Kidney epithelial cell (primary cell): ENCODE data around the gene ZNF407. TPM values are rescaled to one million over a fixed set of nuclear protein-coding genes. Genes with fewer than 3 reads are reported as not detected.

Experiments used
- DNase-seq: peaks from one replicate; pipeline ENCODE4 v3.0.0-alpha.2; 2010; ENCODE audit warnings: low read depth
- H3K27me3 ChIP-seq: 2 replicates; pipeline ENCODE4 v1.6.0; 2011; ENCODE audit warnings: low read length; ENCODE audit not compliant: control insufficient read depth, insufficient read depth
- H3K36me3 ChIP-seq: 2 replicates; pipeline ENCODE4 v1.5.1; 2011; ENCODE audit warnings: low read length; ENCODE audit not compliant: control insufficient read depth, insufficient read depth
- H3K4me3 ChIP-seq: 2 replicates; pipeline ENCODE4 v1.5.1; 2011; ENCODE audit warnings: low read depth, mild to moderate bottlenecking, control low read depth, low read length
- total RNA-seq: library from RNA; depleted of rRNA; stranded (reverse); fragments of >200 nt; gene quantifications from 2 replicates; pipeline ENCODE4 v1.2.3, GENCODE V29; 2015
- TF ChIP-seq, protein P1 (sequence below): IDR thresholded peaks from 2 replicates; pipeline ENCODE4 v1.5.1; 2011; ENCODE audit warnings: mild to moderate bottlenecking, moderate library complexity, low read length, control low read depth, inconsistent platforms; ENCODE audit not compliant: insufficient read depth, poor library complexity, severe bottlenecking

ZNF407 gene
- total RNA-seq, 1 donor from 2014 or later: 8.2 TPM

DNA sequence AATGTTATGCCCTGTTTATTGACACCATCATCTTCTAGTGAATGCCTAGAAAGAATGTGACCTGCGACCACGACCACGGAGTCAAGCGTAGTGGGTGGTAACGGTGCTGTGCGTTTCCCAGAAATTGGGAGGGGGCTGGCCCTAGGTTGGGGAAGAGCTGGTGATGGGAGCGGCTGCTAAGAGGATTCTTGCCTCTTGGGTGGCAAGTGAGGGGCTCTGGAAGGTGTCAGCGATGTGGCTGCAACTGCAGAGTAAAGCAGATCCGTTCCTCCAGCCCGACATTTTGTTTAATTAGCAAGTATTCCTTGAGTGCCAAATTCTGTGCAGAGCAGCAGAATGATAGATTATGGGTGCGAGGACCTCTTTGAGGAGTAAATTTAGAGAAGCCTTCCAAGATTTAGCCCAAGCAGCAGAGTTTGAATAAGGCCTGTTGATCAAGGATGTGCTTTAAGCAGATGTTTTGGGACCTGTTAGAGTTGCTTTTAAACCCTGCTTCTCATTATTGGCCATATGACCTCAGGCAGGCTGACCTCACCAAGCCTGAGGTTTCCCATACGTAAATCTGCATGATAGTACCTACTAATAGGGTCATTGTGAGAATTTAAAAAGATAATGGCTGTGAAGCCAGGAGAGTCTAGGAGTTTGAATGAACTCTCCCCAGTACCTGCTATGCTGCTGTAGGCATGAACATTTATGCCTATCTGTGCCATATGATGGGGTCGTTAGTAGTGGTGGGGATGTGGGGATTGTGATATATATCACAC, 323.6 kb downstream of the ZNF407 start:
- Histone ChIP-seq H3K4me3 (no peak overlapping the region), H3K36me3 (no peaks in the 10 kb centered on the region), H3K27me3 (no peaks in the 10 kb centered on the region)
- DNase-seq: no peak
- TF ChIP-seq, protein P1, sequence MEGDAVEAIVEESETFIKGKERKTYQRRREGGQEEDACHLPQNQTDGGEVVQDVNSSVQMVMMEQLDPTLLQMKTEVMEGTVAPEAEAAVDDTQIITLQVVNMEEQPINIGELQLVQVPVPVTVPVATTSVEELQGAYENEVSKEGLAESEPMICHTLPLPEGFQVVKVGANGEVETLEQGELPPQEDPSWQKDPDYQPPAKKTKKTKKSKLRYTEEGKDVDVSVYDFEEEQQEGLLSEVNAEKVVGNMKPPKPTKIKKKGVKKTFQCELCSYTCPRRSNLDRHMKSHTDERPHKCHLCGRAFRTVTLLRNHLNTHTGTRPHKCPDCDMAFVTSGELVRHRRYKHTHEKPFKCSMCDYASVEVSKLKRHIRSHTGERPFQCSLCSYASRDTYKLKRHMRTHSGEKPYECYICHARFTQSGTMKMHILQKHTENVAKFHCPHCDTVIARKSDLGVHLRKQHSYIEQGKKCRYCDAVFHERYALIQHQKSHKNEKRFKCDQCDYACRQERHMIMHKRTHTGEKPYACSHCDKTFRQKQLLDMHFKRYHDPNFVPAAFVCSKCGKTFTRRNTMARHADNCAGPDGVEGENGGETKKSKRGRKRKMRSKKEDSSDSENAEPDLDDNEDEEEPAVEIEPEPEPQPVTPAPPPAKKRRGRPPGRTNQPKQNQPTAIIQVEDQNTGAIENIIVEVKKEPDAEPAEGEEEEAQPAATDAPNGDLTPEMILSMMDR: no peak

DNA sequence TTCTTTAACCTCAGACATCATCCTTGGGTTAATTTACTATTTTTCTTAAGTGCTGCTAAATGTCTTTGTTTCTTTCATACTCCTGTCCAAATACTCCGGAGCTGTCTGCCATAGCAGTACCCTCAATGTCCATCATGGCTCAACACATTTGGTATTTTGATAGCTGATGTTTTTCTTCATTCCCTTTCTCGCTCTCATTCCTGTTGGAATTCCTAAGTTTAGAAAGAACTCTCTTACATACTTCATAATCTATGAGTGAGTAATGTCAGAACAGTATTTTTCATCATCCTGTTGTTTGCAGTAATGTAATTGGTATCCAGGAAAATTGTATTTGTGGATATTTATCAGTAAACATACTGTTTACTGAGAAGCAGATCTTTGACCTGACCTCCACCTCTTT, 328.4 kb downstream of the ZNF407 start:
- DNase-seq: no peak
- TF ChIP-seq, protein P1: no peak
- Histone ChIP-seq H3K36me3 (no peaks in the 10 kb centered on the region), H3K27me3 (no peaks in the 10 kb centered on the region), H3K4me3 (no peak overlapping the region)

- no peaks in the 10 kb centered on the region for H3K36me3 ChIP-seq
- H3K4me3 ChIP-seq: no peak overlapping the region
- H3K27me3 ChIP-seq: no peaks in the 10 kb centered on the region
- TF ChIP-seq, protein P1: no peak
- no peak for DNase-seq
Measured at GRCh38 chr18:74928194-74928968, 330.7 kb downstream of the ZNF407 start.

DNA sequence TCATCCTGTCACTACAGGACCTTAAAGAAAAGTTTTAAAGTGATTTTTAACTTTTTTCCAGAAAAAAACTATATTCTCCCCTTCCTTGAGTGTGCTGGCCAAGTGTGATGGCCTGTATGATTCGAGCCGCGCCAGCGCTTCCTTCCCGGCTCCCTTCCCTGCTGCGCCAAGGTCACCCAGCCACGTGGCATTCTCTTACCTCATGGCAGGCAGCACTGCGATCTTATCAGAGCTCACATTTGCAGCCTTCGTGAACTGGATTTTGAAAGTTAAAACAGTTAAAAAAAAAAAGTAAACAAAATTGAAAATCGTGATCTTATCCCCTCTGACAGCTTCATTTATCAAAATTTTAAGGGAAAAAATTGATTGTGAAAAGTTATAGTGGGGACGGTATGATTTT, 331.4 kb downstream of the ZNF407 start:
- no peak for DNase-seq
- Histone ChIP-seq H3K27me3 (no peaks in the 10 kb centered on the region), H3K36me3 (no peaks in the 10 kb centered on the region), H3K4me3 (no peak overlapping the region)
- TF ChIP-seq, protein P1: no peak

DNA sequence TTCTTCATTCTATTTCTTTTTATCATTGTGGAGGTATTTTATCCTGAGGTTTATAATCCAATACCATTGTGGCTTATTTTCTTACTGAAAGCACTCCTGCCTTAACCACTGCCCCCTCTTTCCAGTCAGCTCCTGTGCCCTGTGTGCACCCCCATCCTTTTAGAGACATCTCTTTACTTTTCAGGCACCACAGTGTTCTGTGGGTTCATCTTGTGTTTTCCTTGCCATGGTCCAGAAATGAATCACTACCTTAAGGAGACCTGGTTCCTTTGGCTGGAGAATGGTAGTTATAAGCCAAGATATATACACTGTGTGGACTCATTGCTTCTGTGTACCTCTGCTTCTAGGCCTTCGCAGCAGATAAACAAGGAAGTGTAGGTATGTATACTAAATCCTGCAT, 332.9 kb downstream of the ZNF407 start:
- Histone ChIP-seq H3K4me3 (no peak overlapping the region), H3K27me3 (no peaks in the 10 kb centered on the region), H3K36me3 (no peaks in the 10 kb centered on the region)
- no peak for DNase-seq
- TF ChIP-seq, protein P1: no peak

DNA sequence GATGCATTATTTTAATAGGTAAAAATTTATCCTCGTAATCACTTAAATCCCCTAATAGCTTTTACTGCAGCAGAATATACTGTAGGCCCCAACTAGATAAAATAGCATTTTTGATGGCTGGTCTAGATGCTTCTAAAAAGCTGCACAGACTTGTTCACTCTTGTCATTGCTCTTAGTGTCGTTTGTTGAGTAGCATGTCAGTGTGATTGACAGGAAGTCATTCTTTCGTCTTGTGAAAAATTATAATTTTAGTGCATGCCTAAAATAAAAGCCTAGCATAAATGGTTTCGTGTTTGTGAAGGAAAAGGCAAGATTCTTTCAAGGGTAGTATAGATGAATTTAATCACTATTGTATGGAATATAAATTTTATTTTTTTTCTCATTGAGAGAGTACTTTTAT, 336.3 kb downstream of the ZNF407 start:
- no peaks in the 10 kb centered on the region for H3K36me3 ChIP-seq
- no peak for DNase-seq
- TF ChIP-seq, protein P1: no peak
- H3K4me3 ChIP-seq: no peak overlapping the region
- H3K27me3 ChIP-seq: no peaks in the 10 kb centered on the region
